Common myeloid progenitor, CD34-positive (primary cell): ENCODE data around the gene MMP14. TPM values are rescaled to one million over a fixed set of nuclear protein-coding genes. Genes with fewer than 3 reads are reported as not detected.
"Not testable (repeated sequence)": the region's sequence is repeated elsewhere in the genome, so short reads cannot be mapped to it uniquely, and the experiment has no call there.

Experiments used
- CTCF ChIA-PET: fragments of 350-600 bp; sonication (Branson Sonifier 250); formaldehyde crosslinking; loops from one replicate; lab custom pipeline; 2021; ENCODE audit warnings: antibody characterized with exemption; lab: Charles Lee
- POLR2A ChIA-PET: fragments of 350-600 bp; sonication (Branson Sonifier 250); formaldehyde crosslinking; loops from one replicate; lab custom pipeline; 2021; ENCODE audit warnings: antibody characterized with exemption; lab: Charles Lee
- DNase-seq, 3 donors: peaks; one replicate each; pipeline versions ENCODE4 v3.0.0 to v3.0.0-alpha.2; 2013
- H3K27ac ChIP-seq, 2 experiments: 1 replicate in 1 of 2; 2 replicates in 1 of 2; pipeline ENCODE4 v1.7.0; 2013; ENCODE audit warnings: inconsistent platforms in 2 of 2, low read length in 2 of 2, mild to moderate bottlenecking in 2 of 2, low read depth in 1 of 2, moderate library complexity in 1 of 2; ENCODE audit not compliant: severe bottlenecking in 2 of 2, insufficient read depth in 1 of 2, poor library complexity in 1 of 2
- H3K27me3 ChIP-seq, 5 experiments: replicated peaks in 2 of 5; 1 replicate in 3 of 5; 2 replicates in 2 of 5; pipeline versions ENCODE4 v1.6.1 to v1.7.0; 2013; ENCODE audit warnings: low read length in 4 of 5, mild to moderate bottlenecking in 2 of 5, moderate library complexity in 2 of 5, inconsistent platforms in 1 of 5; ENCODE audit not compliant: insufficient read depth in 5 of 5, control insufficient read depth in 4 of 5
- H3K36me3 ChIP-seq, 4 experiments: 1 replicate in 2 of 4; 2 replicates in 2 of 4; pipeline versions ENCODE4 v1.6.1 to v1.7.0; 2013; ENCODE audit warnings: low read length in 3 of 4, control low read depth in 1 of 4, mild to moderate bottlenecking in 1 of 4; ENCODE audit not compliant: control insufficient read depth in 4 of 4, insufficient read depth in 4 of 4
- H3K4me1 ChIP-seq, 4 experiments: 1 replicate in 3 of 4; 2 replicates in 1 of 4; pipeline versions ENCODE4 v1.6.1 to v1.7.1; 2013; ENCODE audit warnings: low read length in 3 of 4, mild to moderate bottlenecking in 3 of 4, control low read depth in 1 of 4, inconsistent platforms in 1 of 4, moderate library complexity in 1 of 4; ENCODE audit not compliant: control insufficient read depth in 4 of 4, insufficient read depth in 4 of 4; ENCODE audit errors: control extremely low read depth in 1 of 4
- H3K4me3 ChIP-seq, 7 experiments: 1 replicate in 4 of 7; 2 replicates in 3 of 7; pipeline versions ENCODE4 v1.5.1 to v1.7.0; 2013; ENCODE audit warnings: mild to moderate bottlenecking in 7 of 7, low read length in 6 of 7, moderate library complexity in 6 of 7, inconsistent platforms in 2 of 7, low read depth in 2 of 7, control low read depth in 1 of 7; ENCODE audit not compliant: insufficient read depth in 4 of 7, control insufficient read depth in 1 of 7; ENCODE audit errors: extremely low read depth in 1 of 7
- H3K9me3 ChIP-seq, 5 experiments: 1 replicate in 4 of 5; 2 replicates in 1 of 5; pipeline versions ENCODE4 v1.6.1 to v1.7.1; 2013; ENCODE audit warnings: low read length in 4 of 5, mild to moderate bottlenecking in 2 of 5, inconsistent platforms in 1 of 5, low read depth in 1 of 5, moderate library complexity in 1 of 5; ENCODE audit not compliant: control insufficient read depth in 4 of 5, insufficient read depth in 2 of 5; ENCODE audit errors: control extremely low read depth in 1 of 5
- WGBS: methylation state at CpG from one replicate; pipeline ENCODE4 v1.1.5; 2013; ENCODE audit not compliant: insufficient coverage; 5-methylcytosine and 5-hydroxymethylcytosine counted together
- polyA plus RNA-seq: library from polyadenylated mRNA; unstranded; fragments of 120-200 nt; gene quantifications from one replicate; pipeline ENCODE4 v1.2.1, GENCODE V29; 2013

Gene MMP14
- polyA plus RNA-seq: 1.1 TPM

DNA sequence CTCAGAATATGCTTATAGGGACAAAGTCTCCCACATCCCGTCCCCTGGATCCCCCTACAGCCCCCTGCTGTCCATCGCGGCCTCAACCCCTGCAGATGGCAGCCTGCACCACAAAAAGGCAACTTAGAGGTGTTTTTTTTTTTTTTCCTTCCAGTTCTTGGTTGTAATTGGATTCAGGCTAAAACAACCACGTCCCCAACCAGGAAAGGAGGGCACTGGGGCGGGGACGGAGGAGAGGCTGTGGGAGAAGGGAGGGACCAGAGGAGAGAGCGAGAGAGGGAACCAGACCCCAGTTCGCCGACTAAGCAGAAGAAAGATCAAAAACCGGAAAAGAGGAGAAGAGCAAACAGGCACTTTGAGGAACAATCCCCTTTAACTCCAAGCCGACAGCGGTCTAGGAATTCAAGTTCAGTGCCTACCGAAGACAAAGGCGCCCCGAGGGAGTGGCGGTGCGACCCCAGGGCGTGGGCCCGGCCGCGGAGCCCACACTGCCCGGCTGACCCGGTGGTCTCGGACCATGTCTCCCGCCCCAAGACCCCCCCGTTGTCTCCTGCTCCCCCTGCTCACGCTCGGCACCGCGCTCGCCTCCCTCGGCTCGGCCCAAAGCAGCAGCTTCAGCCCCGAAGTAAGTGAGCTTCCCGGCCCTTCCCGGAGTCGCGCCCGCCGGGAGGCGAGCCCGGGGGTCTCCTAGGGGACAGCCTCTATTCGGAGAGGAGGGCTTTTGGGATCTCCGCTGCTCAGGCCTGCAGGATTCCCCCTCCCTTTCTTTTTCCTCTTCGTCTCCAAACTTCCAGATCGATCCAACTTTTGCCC is at the start of gene MMP14:
Gene MMP14 (plus strand): TSS at position 285 of the 813 bp plus-strand sequence. CDS start 233 bp downstream, at position 518.
- ChIA-PET POLR2A (interaction anchor here (3.7 kb wide), 1 partner anchor 11 kb away, joined by 16 read pairs; no protein-coding TSS in a partner anchor), CTCF (interaction anchor here (1.3 to 24.0 kb wide), 3 partner anchors 12 to 38 kb away, joined by 4 to 707 read pairs (median 72); no protein-coding TSS in a partner anchor)

DNA sequence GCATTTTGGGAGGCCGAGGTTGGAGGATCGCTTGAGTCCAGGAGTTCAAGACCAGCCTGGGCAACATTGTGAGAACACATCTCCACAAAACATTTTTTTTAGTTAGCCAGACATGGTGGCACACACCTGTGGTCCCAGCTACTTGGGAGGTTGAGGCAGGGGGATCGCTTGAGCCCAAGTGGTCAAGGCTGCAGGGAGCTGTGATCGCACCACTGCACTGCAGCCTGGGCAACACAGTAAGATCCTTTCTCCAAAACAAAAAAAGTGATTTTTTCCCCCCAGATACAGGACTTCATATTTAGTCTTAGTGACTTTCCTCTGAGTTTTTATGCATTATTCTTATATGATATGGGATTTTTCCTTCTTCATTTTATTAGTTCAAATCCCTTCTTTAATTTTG is 49.7 kb upstream of the MMP14 start:
- H3K36me3 ChIP-seq: no peaks in the 10 kb centered on the region

More for the DNA sequence above, at the start of gene MMP14:
- Histone ChIP-seq H3K9me3 (no peaks in the 10 kb centered on the region), H3K36me3 (peaks cover 6 to 21% (median 16%) of the 10 kb centered on the region in 4 experiments), H3K27ac (no peak within 1 kb of the TSS), H3K4me3 (peak within 1 kb of the TSS; percentile 3 to 78 (median 62)), H3K4me1 (peaks cover 0 to 37% (median 29%) of the 10 kb centered on the region in 4 experiments), H3K27me3 (peaks cover 0 to 39% (median 7%) of the 10 kb centered on the region in 5 experiments)
- peak in 1 of 3 donors; percentile 23 for DNase-seq
- WGBS: under 1% methylated on average over 38 of the region's 46 CpGs

GRCh38 chr14:22791301-22791700 is 45.1 kb upstream of the MMP14 start:
- no peak for DNase-seq
- H3K27me3 ChIP-seq: no peaks in the 10 kb centered on the region
- no peak overlapping the region for H3K4me3 ChIP-seq
- POLR2A ChIA-PET: no interaction called here
- H3K9me3 ChIP-seq: no peaks in the 10 kb centered on the region
- H3K4me1 ChIP-seq: peaks cover 0 to 17% (median 3%) of the 10 kb centered on the region in 4 experiments
- no peak overlapping the region for H3K27ac ChIP-seq
- no peaks in the 10 kb centered on the region for H3K36me3 ChIP-seq
- WGBS: 100% methylated on average over 3 of the region's 3 CpGs
- CTCF ChIA-PET: interaction anchor here (1.2 to 1.6 kb wide), 4 partner anchors 9 to 221 kb away, joined by 3 to 5 read pairs (median 4); no protein-coding TSS in a partner anchor

More for the DNA sequence above, 49.7 kb upstream of the MMP14 start:
- ChIA-PET CTCF (no interaction called here), POLR2A (no interaction called here)
- WGBS: 100% methylated on average over 1 of the region's 4 CpGs
- H3K9me3 ChIP-seq: no peaks in the 10 kb centered on the region
- peaks cover 0 to 23% (median 5%) of the 10 kb centered on the region in 4 experiments for H3K4me1 ChIP-seq
- DNase-seq: no peak
- H3K27ac ChIP-seq: no peak overlapping the region
- H3K27me3 ChIP-seq: no peaks in the 10 kb centered on the region
- no peak overlapping the region for H3K4me3 ChIP-seq

DNA sequence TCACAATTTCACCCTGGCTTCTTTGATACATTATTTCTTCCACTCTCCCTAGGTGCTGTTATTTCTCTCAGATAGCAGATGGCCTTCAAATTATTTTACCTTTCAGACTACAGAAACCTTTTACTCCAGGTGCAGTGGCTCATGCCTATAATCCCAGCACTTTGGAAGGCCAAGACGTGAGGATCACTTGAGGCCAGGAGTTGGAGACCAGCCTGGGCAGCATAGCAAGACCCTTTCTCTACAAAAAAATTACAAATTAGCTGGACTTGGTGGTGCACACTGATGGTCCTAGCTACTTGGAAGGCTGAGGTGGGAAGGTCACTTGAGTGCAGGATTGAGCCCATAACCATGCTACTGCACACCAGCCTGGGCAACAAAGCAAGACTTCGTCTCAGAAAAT is 44.2 kb upstream of the MMP14 start:
- CTCF ChIA-PET: interaction anchor here (0.8 to 1.2 kb wide), 2 partner anchors 9 to 10 kb away, joined by 3 read pairs; no protein-coding TSS in a partner anchor
- WGBS: 100% methylated on average over 1 of the region's 2 CpGs
- no peak overlapping the region for H3K27ac ChIP-seq

DNA sequence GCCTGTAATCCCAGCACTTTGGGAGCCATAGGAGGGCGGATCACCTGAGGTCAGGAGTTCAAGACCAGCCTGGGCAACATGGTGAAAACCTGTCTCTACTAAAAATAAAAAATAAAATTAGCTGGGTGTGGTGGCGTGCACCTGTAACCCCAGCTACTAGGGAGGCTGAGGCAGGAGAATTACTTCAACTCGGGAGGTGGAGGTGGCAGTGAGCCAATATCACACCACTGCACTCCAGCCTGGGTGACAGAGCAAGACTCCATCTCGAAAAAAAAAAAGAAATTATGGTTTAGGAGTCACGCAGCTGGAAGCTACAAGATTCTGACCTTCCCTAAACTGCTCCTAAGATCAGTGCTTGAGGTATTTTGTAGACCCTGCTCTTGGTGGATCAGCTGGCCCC is 42.8 kb upstream of the MMP14 start:
- 92% methylated on average over 5 of the region's 5 CpGs for WGBS
- H3K27ac ChIP-seq, H3K27me3 ChIP-seq, H3K4me3 ChIP-seq, H3K36me3 ChIP-seq, H3K9me3 ChIP-seq, CTCF ChIA-PET, DNase-seq: not testable (repeated sequence)
- POLR2A ChIA-PET: interaction anchor here (0.6 kb wide), 1 partner anchor 236 kb away, joined by 7 read pairs; no protein-coding TSS in a partner anchor
- peaks cover 0 to 21% (median 3%) of the 10 kb centered on the region in 4 experiments for H3K4me1 ChIP-seq

More for the DNA sequence above, 44.2 kb upstream of the MMP14 start:
- Histone ChIP-seq H3K27me3 (no peaks in the 10 kb centered on the region), H3K36me3 (no peaks in the 10 kb centered on the region), H3K4me1 (peaks cover 0 to 17% (median 3%) of the 10 kb centered on the region in 4 experiments), H3K4me3 (no peak overlapping the region), H3K9me3 (no peaks in the 10 kb centered on the region)
- POLR2A ChIA-PET: no interaction called here
- no peak for DNase-seq

DNA sequence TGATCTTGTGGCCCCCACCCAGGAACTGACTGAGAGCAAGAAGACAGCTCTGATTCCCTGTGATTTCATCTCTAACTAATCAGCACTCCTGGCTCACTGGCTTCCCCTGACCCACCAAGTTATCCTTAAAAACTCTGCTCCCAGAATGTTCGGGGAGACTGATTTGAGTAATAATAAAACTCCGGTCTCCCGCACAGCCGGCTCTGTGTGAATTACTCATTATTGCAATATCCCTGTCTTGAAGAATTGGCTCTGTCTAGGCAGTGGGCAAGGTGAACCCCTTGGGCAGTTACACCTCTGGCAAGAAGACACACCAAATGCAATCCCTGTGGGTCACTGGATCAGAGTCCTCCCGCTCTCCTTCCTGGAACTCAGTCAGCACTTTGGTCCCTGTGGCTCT is 42.4 kb upstream of the MMP14 start:
- peaks cover 0 to 2% (median 0%) of the 10 kb centered on the region in 5 experiments for H3K27me3 ChIP-seq
- WGBS: 79% methylated on average over 5 of the region's 5 CpGs
- H3K9me3 ChIP-seq: no peaks in the 10 kb centered on the region
- no peak overlapping the region for H3K27ac ChIP-seq
- CTCF ChIA-PET: no interaction called here
- no peak overlapping the region for H3K4me3 ChIP-seq
- H3K4me1 ChIP-seq: peaks cover 0 to 21% (median 3%) of the 10 kb centered on the region in 4 experiments
- DNase-seq: no peak
- POLR2A ChIA-PET: interaction anchor here (0.6 kb wide), 1 partner anchor 235 kb away, joined by 7 read pairs; no protein-coding TSS in a partner anchor
- no peaks in the 10 kb centered on the region for H3K36me3 ChIP-seq
